Stimulated activated CD8-positive, alpha-beta memory T cell treated with anti-CD3 and anti-CD28 coated beads, Interleukin-15, amount 100 ng/mL, for 24 hours (primary cell): ENCODE data around the gene ARRB2.
"Not testable (repeated sequence)": the region's sequence is repeated elsewhere in the genome, so short reads cannot be mapped to it uniquely, and the experiment has no call there.

Experiments
- DNase-seq: peaks from one replicate; pipeline ENCODE4 v3.0.0-alpha.2; 2020; ENCODE audit warnings: low read depth

ARRB2 gene

DNA sequence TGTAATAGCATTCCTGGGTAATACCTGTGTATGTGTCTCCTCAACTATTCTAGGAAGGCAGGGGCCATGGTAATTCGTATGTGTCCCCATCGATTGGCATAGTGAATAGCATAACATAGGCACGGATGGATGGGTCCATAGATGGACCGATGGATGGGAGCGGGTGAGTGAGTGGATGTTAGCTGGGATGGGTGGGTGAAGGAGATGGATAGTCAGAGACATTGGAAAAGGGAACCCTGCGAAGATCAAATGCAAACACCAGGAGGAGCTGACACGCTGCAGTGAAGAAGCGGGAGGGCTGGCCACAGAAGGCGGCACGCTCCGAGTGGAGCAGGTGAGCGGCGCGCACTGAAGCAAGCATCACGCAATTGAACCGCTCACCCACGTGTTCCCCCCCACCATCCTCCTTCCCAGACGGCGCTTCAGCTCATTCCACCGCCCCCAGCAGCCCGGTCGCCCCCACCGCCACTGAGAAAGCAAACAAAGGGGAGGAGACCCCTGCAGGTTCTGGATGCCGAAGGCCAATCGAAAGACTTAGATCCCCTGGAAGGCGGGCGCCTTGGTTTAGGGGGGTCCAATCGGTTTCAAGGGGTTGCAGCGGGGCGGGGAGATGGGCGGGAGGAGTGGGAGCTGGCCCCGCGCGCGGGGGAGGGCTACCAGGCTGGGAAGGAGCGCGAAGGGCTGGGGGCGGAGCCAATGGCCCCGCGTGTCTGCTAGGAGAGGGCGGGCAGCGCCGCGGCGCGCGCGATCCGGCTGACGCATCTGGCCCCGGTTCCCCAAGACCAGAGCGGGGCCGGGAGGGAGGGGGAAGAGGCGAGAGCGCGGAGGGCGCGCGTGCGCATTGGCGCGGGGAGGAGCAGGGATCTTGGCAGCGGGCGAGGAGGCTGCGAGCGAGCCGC lies at the start of gene ARRB2:
Gene ARRB2 (plus strand): TSS at position 839 of the 899 bp plus-strand sequence. CDS start 90 bp downstream, outside the sequence.
- peak; percentile 93 for DNase-seq

GRCh38 chr17:4663711-4664110 lies 46.7 kb upstream of the ARRB2 start:
- no peak for DNase-seq

- DNase-seq = no peak
Observed at GRCh38 chr17:4664230-4664629, 46.2 kb upstream of the ARRB2 start.

DNA sequence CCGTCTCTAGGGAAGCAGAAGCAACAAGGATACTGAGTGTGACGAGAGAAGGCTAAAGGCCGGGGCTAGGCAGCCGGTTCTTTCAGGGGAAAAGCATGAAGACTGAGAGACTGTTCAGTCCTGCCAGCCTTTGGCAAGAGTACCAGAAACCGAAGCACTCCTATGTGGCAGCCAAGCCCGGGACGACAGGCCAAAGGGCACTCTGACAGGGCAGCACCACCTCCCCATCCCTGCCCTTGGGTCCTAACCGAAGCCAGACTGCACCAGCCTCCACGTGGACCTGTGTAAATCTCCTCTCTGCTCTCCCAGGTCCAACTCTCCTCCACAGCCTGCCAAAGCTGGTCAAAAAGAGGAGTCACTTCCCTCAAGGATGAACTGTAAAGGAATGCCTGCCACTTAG lies 45.4 kb upstream of the ARRB2 start:
- no peak for DNase-seq

DNA sequence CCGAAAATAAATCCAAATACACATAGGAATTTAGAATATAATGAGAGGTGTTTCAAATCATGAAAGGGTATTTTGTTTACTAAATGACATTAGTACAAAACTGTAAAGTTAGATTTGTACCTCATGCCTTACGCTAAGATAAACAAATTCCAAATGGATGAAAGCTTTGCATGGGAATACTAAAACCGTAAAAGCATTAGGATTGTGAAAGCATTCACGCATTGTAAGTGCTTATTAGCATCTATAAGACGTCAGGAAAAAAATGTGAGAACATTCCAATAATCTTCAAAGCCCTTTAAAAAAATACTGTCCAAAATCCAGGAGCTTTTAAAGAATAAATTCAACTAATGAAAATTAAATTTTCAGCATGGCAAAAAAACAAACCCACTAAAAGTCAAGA lies 44.1 kb upstream of the ARRB2 start:
- DNase-seq = no peak

- no peak for DNase-seq
Observed at GRCh38 chr17:4667166-4667565, 43.3 kb upstream of the ARRB2 start.

GRCh38 chr17:4672055-4672630 lies 38.3 kb upstream of the ARRB2 start:
- no peak for DNase-seq

DNA sequence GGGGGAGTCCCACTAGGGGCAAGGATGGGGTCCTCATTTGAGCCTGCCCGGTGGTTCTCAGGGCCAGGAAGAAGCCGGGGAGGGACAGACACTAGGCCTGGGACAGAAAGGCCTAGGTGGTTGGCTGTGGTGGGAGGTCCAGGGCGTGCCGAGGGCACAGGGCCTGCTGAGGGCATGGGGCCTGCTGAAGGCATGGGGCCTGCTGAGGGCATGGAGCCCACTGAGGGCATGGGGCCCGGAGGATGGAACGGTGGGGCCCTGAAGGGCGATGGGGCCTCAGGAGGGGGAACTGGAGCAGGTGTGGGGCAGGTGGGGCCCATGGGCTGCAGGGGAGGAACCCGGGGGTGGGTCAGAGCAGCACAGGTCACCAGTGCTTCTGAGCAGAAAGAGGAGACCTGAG lies 37.7 kb upstream of the ARRB2 start:
- no peak for DNase-seq

DNA sequence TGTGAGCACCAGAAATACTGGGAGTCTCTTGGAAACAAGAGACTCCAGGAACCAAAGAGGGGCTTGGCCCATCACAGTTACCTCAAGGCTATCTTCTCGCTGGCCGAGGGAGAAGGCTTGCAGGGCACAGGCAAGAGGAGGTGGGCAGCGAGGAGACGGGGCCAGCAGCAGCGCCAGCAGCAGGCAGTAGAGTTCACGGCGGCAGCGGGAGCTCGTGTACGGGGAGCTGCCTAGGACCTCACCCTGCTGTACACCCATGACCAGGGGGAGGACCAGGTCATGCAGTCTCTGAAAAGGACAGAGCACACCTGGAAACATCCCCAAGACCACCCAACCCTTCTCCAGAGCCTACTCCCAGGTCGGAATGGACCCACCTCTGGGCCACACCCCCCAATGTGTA lies 37.3 kb upstream of the ARRB2 start:
- DNase-seq = no peak

- DNase-seq = no peak
Observed at GRCh38 chr17:4673986-4674684, 36.3 kb upstream of the ARRB2 start.

DNA sequence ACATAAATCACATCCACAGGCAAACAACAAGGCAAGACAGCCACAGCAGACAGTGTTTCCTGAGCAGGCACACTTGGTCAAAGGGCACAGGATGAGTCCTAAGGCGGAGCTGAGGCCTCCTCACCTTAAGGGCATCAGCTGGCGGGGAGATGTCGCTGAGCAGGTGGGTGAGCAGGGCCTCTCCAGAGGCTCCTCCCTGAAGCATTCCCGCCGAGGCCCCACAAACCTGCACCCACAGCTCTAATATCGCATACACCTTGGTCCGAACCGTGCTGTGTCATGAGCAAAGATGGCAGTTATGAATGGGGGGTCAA lies 35.8 kb upstream of the ARRB2 start:
- DNase-seq = no peak

- DNase-seq = no peak
Observed at GRCh38 chr17:4675791-4676190, 34.6 kb upstream of the ARRB2 start.

- DNase-seq = no peak
Observed at GRCh38 chr17:4676791-4677190, 33.6 kb upstream of the ARRB2 start.

- DNase-seq = no peak
Observed at GRCh38 chr17:4678448-4679026, 31.9 kb upstream of the ARRB2 start.

DNA sequence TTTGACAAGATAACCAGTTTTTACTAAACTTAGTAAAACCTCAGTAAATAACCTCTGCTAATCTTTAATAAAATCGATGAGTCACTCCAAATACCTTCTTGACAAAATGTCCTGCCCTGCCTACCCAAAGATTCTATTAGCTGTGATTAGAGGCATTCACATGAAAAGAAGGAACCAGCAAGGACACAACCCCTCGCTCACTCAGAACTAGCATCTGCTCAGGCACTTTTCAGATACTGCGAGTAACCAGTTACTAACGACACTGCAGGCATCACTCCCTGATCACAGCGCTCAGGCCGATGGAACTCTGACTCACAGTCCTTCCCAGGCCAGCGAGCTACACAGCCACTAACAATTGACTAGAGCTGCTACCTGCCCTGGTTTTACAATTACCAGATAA lies 30.8 kb upstream of the ARRB2 start:
- no peak for DNase-seq

- not testable (repeated sequence) for DNase-seq
Observed at GRCh38 chr17:4683739-4684138, 26.7 kb upstream of the ARRB2 start.

DNA sequence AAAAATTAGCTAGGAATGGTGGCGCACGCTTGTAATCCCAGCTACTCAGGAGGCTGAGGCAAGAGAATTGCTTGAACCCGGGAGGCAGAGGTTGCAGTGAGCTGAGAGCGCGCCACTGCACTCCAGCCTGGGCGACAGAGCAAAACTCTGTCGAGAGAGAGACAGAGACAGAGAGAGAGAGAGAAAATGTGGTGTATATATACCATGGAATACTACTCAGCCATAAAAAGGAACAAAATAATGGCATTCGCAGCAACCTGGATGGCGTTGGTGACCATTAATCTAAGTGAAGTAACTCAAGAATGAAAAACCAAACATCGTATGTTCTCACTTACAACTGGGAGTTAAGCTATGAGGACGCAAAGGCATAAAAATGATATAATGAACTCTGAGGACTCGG lies 20.6 kb upstream of the ARRB2 start:
- not testable (repeated sequence) for DNase-seq

GRCh38 chr17:4690745-4691144 lies 19.7 kb upstream of the ARRB2 start:
- DNase-seq = no peak

DNA sequence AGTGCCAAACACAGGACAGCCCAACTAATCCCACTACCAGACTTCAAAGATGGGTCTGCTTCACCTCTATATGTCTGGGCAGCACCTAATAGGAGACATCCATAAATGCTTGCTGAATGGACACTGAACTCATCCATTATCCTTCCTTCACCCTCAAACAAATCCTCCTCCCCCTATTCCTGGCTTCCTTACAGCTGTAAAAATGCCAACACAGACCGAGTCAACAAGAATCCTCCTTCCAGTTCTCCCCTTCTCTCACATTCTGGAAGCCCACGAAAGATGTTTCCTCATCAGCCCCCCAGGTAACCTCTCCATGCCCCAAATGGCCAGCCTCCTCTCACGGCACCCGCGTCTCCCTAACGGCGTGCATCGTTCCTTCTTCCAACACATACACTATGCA lies 18.7 kb upstream of the ARRB2 start:
- no peak for DNase-seq

DNA sequence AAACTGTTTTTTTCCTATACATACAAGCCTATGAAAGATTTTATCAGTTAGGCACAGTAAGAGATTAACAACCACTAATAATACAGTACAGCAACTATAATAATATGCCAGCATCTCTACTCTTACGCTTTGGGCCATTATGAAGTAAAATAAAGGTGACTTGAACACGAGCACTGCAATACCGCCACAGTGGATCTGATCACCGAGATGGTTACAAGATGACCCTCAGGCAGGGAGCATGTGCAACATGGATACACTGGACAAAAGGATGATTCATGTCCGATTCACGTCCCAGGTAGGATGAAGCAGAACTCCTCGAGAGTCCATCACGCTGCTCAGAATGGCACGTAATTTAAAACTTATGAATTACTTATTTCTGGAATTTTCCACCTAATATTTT lies 17.0 kb upstream of the ARRB2 start:
- DNase-seq = no peak

GRCh38 chr17:4696437-4696805 lies 14.0 kb upstream of the ARRB2 start:
- DNase-seq = no peak

DNA sequence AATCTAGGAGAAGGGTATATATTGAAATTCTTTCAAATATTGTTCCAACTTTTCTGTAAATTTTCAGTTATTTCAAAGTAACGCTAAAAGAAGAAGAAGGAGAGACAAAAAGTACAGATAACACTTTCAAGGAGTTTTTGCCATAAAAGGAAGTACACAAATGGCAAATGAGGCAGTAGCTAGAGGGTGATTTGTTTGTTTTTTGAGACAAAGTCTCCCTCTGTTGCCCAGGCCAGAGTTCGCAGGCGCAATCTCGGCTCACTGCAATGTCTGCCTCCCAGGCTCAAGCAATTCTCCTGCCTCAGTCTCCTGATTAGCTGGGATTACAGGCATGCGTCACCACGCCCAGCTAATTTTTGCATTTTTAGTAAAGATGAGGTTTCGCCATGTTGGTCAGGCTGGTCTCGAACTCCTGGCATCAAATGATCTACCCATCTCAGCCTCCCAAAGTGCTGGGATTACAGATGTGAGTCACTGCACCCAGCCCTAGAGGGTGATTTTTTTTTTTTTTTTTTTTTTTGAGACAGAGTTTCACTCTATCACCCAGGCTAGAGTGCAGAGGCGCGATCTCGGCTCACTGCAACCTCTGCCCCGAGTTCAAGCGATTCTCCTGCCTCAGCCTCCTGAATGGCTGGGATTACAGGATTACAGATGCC lies 10.9 kb upstream of the ARRB2 start:
- not testable (repeated sequence) for DNase-seq
